Cerebellar nuclear complex (tissue), 1 donor: ENCODE results near the gene NACC2.
A peak's percentile ranks its signal among the peaks of the same experiment; 100 is the strongest.

Experiments used
- DNase-seq, 2 experiments: peaks; one replicate each; lab custom pipeline; 2025; lab: John Stamatoyannopoulos, UW

Gene NACC2

DNA sequence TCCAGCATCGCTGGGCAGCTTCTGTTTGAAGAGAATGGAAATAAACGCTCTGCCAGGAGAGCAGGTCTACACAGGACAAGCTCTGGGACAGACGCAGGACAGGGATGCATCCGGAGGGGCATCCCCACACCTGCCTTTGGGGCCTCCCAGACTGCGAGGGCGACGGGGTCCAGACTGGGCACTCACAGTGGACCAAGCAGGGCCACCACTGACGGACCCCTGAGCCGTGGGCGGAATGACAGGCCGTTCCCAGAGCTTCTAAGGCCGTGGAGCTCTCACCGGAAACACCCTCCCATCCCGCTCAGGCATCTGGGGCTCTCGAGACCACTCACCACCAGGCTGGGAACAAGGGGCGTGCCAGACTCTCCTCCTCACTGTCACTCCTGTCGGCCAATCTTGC is 34.1 kb upstream of the NACC2 start:
- no peak for DNase-seq

DNA sequence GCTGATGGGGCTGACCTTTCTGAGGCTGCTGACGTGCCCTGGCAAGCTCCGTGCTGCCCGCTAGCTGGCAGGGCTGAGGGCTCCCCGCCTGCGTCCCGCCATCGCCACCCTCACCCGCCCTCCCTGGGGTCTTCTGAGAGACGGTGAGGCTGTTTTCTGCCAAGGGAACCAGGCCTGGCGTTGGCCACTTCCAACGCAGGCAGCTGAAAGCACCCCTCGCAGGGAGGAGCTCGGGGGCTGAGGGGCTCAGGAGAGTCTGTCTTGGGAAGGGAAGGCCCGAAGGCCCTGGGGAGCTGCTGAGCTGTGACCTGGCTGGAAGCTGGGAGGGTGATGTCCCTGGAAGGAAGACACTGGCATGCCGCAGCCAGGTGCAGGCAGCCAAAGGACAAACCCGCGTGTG is 33.3 kb upstream of the NACC2 start:
- DNase-seq = no peak

GRCh38 chr9:136127313-136127712 is 32.2 kb upstream of the NACC2 start:
- no peak for DNase-seq

- no peak for DNase-seq
Observed at GRCh38 chr9:136124976-136125692, 30.0 kb upstream of the NACC2 start.

GRCh38 chr9:136122425-136123383 is 27.6 kb upstream of the NACC2 start:
- DNase-seq = peak in 1 of 2 experiments; percentile 45

DNA sequence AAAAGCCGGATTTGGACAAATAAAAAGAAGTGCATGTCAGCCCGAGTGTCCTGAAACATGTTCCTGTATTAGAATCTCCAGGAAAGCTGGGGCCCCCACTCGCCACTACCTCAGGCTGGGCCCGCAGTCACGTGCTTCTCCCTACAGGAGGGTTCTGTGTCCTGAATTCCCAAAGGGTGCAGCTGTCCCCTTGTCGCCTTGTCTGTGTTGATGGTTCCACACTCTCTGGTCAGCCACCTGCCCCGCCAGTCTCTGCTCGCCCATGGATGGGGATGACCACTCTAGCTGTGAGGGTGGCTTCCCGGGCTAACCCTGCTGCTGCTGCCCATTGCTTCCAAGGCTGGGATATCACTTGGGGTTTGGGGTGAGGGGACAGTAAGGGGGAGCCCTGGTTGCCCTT is 26.7 kb upstream of the NACC2 start:
- no peak for DNase-seq

DNA sequence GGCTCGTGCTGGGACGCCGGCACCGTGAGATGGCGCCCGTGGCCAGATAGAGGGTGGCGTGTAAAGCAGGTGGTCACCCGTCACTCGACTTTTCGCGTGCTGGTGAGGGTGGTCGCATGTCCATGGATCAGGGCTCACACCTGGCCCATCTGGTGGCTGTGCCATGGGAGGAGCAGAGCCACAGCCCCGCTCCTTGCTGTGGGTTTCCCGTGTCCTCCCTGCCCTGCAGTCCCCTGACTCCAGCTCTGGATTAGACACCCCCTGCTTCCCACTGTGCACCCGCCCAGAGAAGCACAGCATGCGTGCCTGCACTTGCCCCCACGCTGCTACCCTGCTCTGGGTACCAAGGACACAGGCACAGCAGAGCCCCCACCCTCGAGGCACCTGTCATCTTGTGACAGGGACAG is 25.4 kb upstream of the NACC2 start:
- no peak for DNase-seq

GRCh38 chr9:136119883-136120393 is 24.8 kb upstream of the NACC2 start:
- no peak for DNase-seq

DNA sequence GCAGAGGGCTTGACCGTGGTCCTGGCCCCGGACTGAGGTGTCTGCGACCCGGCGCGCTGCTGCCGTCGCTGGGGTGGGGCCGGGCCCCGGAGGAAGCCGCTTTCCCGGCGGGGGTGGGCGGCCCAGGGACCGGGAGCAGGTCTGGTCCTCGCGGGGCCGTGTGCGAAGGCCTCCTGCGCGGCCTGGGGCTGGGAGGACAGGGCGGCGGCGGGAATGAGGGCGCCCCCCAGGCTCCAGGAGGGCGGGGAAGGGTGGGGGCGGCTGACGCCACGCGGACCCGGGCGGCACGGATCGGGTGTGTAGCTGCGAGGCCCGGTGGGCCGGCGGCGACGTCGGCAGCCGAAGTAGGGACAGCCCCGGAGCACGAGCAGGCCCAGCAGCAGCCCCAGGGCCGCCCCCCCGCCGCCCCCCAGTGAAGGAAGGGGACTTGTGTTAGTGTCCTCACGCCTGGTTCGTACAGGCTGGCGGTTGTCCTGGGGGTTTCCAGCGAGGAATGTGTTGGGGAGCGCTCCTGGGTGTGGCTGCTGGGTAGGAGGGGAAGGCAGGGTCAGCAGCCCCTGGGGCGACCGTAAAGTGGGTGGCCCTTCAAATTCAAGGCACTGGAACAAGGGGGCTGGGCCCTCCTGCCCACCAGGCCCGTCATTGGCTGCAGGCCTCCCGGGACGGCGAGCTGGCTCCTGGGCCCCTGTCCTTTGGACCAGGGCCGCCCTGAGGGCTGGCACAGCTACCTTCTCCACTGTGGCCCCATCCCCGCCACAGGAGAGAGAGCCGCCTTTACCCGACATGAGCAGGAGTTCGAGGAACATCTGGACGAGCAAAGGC is 24.2 kb upstream of the NACC2 start:
- DNase-seq = no peak

- peak in 1 of 2 experiments; percentile 52 for DNase-seq
Observed at GRCh38 chr9:136118320-136119060, 23.4 kb upstream of the NACC2 start, which contains the start of gene TMEM250. TMEM250 (minus strand) TSS chr9:136118875; CDS start chr9:136116900, 1,975 bp downstream.

DNA sequence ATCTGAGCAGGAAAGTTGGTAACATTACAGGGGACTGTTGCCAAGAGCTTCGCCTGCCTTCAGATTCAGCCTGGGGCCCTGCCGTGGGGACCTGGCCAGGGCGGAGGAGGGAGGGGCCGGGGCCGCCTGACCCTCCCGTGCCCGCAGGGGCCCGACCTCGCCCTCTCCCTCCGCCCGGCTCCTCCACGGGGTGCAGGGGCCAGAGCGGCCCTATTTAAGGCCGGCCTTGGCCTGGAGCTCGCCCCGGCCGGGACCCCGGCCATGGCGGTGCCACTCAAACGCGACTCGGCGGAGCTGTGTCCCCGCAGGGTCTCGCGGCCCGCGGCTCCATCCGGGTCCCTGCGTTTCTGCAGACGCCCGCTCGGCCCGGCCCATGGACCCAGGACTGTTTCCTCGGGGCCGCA is 22.8 kb upstream of the NACC2 start:
- no peak for DNase-seq

DNA sequence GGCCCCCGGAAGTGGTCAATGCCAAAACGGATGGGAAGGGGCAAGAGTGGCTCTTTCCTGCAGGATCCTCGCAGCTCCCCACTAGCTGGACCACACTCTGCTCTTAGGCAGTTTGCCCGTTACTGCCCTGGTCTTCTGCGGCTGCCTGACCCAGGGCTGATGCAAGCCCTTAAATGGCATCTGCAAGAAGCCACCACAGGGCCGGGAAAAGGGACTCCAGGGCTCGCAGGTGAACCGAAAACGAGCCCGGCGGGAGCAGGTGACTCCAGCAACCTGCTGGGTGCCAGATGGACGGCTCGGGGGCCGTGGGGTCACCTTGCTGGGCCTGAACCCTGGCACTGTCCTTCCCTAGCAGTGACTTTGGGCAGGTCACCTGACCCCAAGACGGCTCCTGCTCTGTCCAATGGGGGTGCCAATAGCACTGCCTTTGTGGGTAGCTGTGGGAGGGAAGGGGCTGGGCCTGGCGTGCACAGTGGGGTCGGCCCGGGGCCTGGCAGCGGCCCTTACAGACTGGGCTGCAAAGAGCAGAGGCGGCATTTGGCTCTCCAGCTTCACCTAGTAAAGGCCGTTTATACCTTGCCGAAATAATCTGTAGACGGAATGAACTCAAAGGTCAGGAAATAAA is 22.3 kb upstream of the NACC2 start:
- DNase-seq = no peak

DNA sequence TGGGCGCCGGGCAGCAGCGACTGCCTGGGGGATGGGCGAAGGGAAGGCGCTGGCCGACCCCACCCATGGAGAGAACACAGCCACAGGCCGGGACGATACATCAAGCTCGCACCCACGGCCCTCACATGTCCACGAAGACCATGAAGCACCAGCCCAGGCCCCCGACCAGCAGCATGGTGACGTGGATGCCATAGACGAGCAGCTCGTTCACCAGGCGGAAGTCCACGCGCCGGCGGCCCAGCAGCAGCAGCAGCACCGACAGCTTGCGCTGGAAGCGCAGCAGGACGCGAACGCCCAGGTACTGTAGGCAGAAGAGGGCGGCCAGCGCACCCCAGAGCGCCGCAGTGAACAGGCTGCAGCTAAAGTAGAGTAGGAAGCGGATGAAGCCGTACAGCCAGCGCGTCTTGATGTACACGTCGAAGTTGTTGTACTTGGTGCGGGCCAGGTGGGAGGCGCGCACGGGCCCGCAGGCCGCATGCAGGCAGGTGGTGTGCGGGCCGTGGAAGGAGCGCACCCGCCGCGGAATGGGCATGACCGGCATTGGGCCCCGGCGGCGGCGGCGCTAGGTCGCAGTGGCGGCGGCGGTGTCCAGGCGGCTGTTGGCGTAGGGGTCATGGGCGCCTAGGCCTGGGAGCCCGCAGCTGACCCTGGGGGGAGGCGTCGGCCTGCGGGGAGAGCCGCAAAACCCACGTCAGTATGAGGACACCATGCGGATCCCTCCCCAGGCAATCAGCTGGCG is 21.4 kb upstream of the NACC2 start:
- DNase-seq = no peak

- DNase-seq = no peak
Observed at GRCh38 chr9:136115641-136116359, 20.7 kb upstream of the NACC2 start.

DNA sequence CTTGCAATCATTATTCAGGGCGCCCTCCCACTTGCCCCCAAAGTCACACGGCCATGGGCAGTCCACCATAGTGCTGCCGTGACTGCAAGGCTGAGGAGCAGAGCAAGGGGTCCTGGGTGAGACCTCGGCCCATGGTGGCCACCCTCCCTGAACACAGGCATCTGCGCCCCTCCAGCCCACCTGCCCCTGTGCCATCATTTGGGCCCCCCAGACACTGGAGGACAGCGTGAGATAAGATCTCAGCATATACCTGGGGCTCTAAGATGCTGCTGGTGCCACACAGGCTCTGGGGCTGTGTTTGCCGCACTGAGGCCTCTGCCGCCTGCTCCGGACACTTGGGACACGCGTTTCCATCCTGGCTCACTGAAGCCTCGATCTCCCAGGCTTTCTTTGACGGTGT is 20.1 kb upstream of the NACC2 start:
- no peak for DNase-seq

GRCh38 chr9:136114610-136115009 is 19.5 kb upstream of the NACC2 start:
- DNase-seq = no peak

- DNase-seq = no peak
Observed at GRCh38 chr9:136112541-136112940, 17.5 kb upstream of the NACC2 start.

GRCh38 chr9:136111910-136112309 is 16.8 kb upstream of the NACC2 start:
- no peak for DNase-seq

GRCh38 chr9:136111190-136111589 is 16.1 kb upstream of the NACC2 start:
- DNase-seq = no peak
